Liver (tissue), 9 donors: ENCODE measurements around the gene PSPN. TPM values are rescaled to one million over a fixed set of nuclear protein-coding genes. Genes with fewer than 3 reads are reported as not detected.

Experiments
- DNase-seq: peaks from one replicate; pipeline ENCODE4 v3.0.0-alpha.2; 2017; ENCODE audit warnings: low spot score
- H3K27ac ChIP-seq, 2 donors: one replicate each; pipeline ENCODE4 v1.7.0; 2013; ENCODE audit warnings: inconsistent platforms in 2 of 2, low read length in 2 of 2, control low read depth in 1 of 2, low read depth in 1 of 2, mild to moderate bottlenecking in 1 of 2
- H3K27me3 ChIP-seq, 4 donors: one replicate each; pipeline versions ENCODE4 v1.6.1 to v1.7.0; 2013; ENCODE audit warnings: low read length in 3 of 4, inconsistent platforms in 1 of 4, mild to moderate bottlenecking in 1 of 4, moderate library complexity in 1 of 4; ENCODE audit not compliant: control insufficient read depth in 4 of 4, insufficient read depth in 4 of 4
- H3K36me3 ChIP-seq, 4 donors: one replicate each; pipeline versions ENCODE4 v1.6.1 to v1.7.0; 2013; ENCODE audit warnings: low read length in 3 of 4, mild to moderate bottlenecking in 3 of 4, low read depth in 1 of 4, moderate library complexity in 1 of 4; ENCODE audit not compliant: control insufficient read depth in 4 of 4, insufficient read depth in 3 of 4
- H3K4me1 ChIP-seq, 4 donors: one replicate each; pipeline versions ENCODE4 v1.6.1 to v1.7.0; 2013; ENCODE audit warnings: low read length in 3 of 4, mild to moderate bottlenecking in 3 of 4, moderate library complexity in 1 of 4; ENCODE audit not compliant: control insufficient read depth in 4 of 4, insufficient read depth in 4 of 4
- H3K4me3 ChIP-seq, 3 donors: one replicate each; pipeline versions ENCODE4 v1.6.1 to v1.7.0; 2013; ENCODE audit warnings: low read length in 3 of 3, control low read depth in 1 of 3, low read depth in 1 of 3, mild to moderate bottlenecking in 1 of 3
- H3K9ac ChIP-seq, 2 donors: one replicate each; pipeline ENCODE4 v1.7.0; 2013; ENCODE audit warnings: low read length in 2 of 2, mild to moderate bottlenecking in 2 of 2, moderate library complexity in 2 of 2, control low read depth in 1 of 2, low read depth in 1 of 2
- H3K9me3 ChIP-seq, 4 donors: one replicate each; pipeline versions ENCODE4 v1.6.1 to v1.7.0; 2013; ENCODE audit warnings: low read length in 3 of 4; ENCODE audit not compliant: control insufficient read depth in 4 of 4
- EGR1 ChIP-seq, 2 donors: IDR thresholded peaks; 2 replicates each; pipeline ENCODE4 v1.6.1; 2016 to 2018; ENCODE audit warnings: antibody characterized with exemption in 2 of 2, low read depth in 2 of 2
- FOXA1 ChIP-seq: IDR thresholded peaks from 2 replicates; pipeline ENCODE4 v1.6.1; 2016; ENCODE audit warnings: antibody characterized with exemption
- FOXA2 ChIP-seq: IDR thresholded peaks from 2 replicates; pipeline ENCODE4 v1.6.1; 2016; ENCODE audit warnings: antibody characterized with exemption
- GABPA ChIP-seq, 2 donors: IDR thresholded peaks in 1 of 2; conservative IDR thresholded peaks in 1 of 2; 2 replicates each; pipeline ENCODE4 v1.6.1; 2016; ENCODE audit warnings: antibody characterized with exemption in 2 of 2, mild to moderate bottlenecking in 1 of 2, moderate library complexity in 1 of 2
- HNF4A ChIP-seq, 2 donors: conservative IDR thresholded peaks; 2 replicates each; pipeline ENCODE4 v1.6.1; 2016; ENCODE audit warnings: antibody characterized with exemption in 2 of 2, mild to moderate bottlenecking in 2 of 2
- HNF4G ChIP-seq: IDR thresholded peaks from 2 replicates; pipeline ENCODE4 v1.6.1; 2016; ENCODE audit warnings: antibody characterized with exemption
- JUND ChIP-seq, 2 donors: IDR thresholded peaks; 2 replicates each; pipeline ENCODE4 v1.6.1; 2016; ENCODE audit warnings: antibody characterized with exemption in 2 of 2
- NR2F2 ChIP-seq: IDR thresholded peaks from 2 replicates; pipeline ENCODE4 v1.6.1; 2016; ENCODE audit warnings: antibody characterized with exemption
- RAD21 ChIP-seq, 2 donors: IDR thresholded peaks; 2 replicates each; pipeline ENCODE4 v1.6.1; 2016; ENCODE audit warnings: antibody characterized with exemption in 2 of 2, mild to moderate bottlenecking in 2 of 2
- RXRA ChIP-seq, 2 donors: IDR thresholded peaks; 2 replicates each; pipeline ENCODE4 v1.6.1; 2017 to 2018; ENCODE audit warnings: antibody characterized with exemption in 2 of 2, mild to moderate bottlenecking in 1 of 2
- SP1 ChIP-seq: IDR thresholded peaks from 2 replicates; pipeline ENCODE4 v1.6.1; 2018; ENCODE audit warnings: antibody characterized with exemption, mild to moderate bottlenecking
- TAF1 ChIP-seq: conservative IDR thresholded peaks from 2 replicates; pipeline ENCODE4 v1.6.1; 2016; ENCODE audit warnings: antibody characterized with exemption, mild to moderate bottlenecking
- YY1 ChIP-seq: IDR thresholded peaks from 2 replicates; pipeline ENCODE4 v1.6.1; 2016; ENCODE audit warnings: antibody characterized with exemption, mild to moderate bottlenecking
- WGBS: extraction: QIAGEN DNeasy Blood & Tissue Kit; methylation state at CpG from one replicate; pipeline ENCODE4 v1.1.7; 2013; 5-methylcytosine and 5-hydroxymethylcytosine counted together
- polyA plus RNA-seq, 2 donors: library from polyadenylated mRNA; stranded (reverse) in 1 of 2; unstranded in 1 of 2; fragments of 200-250 nt in 1 of 2; fragments of >200 nt in 1 of 2; fragmentation: Nextera tagmentation in 1 of 2; extraction: Ambion mirVana in 1 of 2; gene quantifications; one replicate each; pipeline versions ENCODE4 v1.2.1 to v1.2.3, GENCODE V29; 2013 to 2015
- total RNA-seq, 2 donors: library from RNA; depleted of rRNA; stranded (reverse); fragments of >200 nt; gene quantifications; one replicate each; pipeline ENCODE4 v1.2.3, GENCODE V29; 2014
- TF ChIP-seq, protein P1 (sequence below): IDR thresholded peaks from 2 replicates; pipeline ENCODE4 v1.6.1; 2016; ENCODE audit warnings: antibody characterized with exemption
- TF ChIP-seq, protein P2 (sequence below): IDR thresholded peaks from 2 replicates; pipeline ENCODE4 v1.6.1; 2016; ENCODE audit warnings: antibody characterized with exemption, mild to moderate bottlenecking
- TF ChIP-seq, protein P3 (sequence below): fragments of 150-350 bp; IDR thresholded peaks from 2 replicates; pipeline ENCODE4 v1.5.1; 2017; ENCODE audit warnings: improper control_type of control experiment, low read depth, low read length; ENCODE audit not compliant: missing input control
- TF ChIP-seq, protein P4 (sequence below): IDR thresholded peaks from 2 replicates; pipeline ENCODE4 v1.6.1; 2016; ENCODE audit warnings: antibody characterized with exemption
- donor health status: healthy.
- donor health status: healthy.
- donor health status: healthy.
- donor health status: healthy.
- donor health status: healthy.

PSPN gene
- total and polyA plus RNA-seq, 4 donors: 0.51 to 0.75 (median 0.62) TPM

DNA sequence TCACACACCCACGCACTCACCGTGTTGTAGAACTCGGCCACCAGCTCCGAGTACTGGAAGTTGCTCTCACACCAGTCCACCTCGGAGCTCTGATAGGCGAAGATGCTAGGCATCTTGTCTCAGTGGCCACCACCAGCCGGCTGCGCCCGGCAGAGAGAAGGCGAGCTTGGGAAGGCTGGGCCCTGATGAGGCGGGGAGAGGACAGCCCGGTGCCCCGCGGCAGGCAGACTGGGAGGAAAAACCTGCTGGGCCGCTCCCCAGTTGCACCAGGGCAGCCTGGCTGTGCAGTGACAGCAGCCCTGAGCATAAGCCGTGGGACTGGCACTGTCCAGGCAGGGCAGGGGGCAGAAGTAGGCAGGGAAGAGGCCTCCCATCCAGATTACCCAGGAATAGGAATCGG lies 42.3 kb downstream of the PSPN start, which contains the start of gene ACER1:
Gene ACER1 (minus strand): TSS at position 174 of the 400 bp plus-strand sequence. CDS start 61 bp downstream, at position 113.
- Histone ChIP-seq H3K9ac (no peak within 1 kb of the TSS), H3K36me3 (no peaks in the 10 kb centered on the region), H3K27me3 (no peaks in the 10 kb centered on the region), H3K9me3 (no peaks in the 10 kb centered on the region), H3K4me3 (no peak within 1 kb of the TSS), H3K4me1 (no peaks in the 10 kb centered on the region), H3K27ac (no peak within 1 kb of the TSS)
- TF ChIP-seq, protein P1, sequence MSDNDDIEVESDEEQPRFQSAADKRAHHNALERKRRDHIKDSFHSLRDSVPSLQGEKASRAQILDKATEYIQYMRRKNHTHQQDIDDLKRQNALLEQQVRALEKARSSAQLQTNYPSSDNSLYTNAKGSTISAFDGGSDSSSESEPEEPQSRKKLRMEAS: no peak
- TF ChIP-seq SP1 (no peak), FOXA1 (no peak), FOXA2 (no peak), GABPA (IDR thresholded peaks at IDR 0.05 in 1 of 2, conservative IDR thresholded peaks at IDR 0.05 in 1 of 2) (no peak), NR2F2 (no peak)
- DNase-seq: no peak
- WGBS: 81% methylated on average over 17 of the region's 17 CpGs

DNA sequence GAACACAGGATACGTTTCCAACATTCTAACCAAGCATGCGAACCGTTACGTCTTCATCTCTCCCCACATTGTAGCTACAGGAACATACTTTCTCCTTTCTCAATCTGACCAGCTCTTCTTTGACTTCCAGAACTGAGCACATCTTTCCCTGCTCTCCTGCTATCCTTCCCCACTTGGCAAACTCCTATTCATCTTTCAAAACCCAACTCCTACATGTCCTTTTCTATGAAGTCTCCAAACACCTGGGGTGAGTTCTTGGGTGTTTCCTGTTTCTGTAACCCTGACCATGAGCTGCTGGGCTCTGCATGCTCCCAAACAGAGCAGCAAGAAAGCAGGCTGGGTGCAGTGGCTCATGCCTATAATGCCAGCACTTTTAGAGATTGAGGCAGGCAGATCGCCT lies 48.9 kb downstream of the PSPN start:
- no peak for TF ChIP-seq SP1
- no peak for TF ChIP-seq NR2F2
- TF ChIP-seq, protein P2, sequence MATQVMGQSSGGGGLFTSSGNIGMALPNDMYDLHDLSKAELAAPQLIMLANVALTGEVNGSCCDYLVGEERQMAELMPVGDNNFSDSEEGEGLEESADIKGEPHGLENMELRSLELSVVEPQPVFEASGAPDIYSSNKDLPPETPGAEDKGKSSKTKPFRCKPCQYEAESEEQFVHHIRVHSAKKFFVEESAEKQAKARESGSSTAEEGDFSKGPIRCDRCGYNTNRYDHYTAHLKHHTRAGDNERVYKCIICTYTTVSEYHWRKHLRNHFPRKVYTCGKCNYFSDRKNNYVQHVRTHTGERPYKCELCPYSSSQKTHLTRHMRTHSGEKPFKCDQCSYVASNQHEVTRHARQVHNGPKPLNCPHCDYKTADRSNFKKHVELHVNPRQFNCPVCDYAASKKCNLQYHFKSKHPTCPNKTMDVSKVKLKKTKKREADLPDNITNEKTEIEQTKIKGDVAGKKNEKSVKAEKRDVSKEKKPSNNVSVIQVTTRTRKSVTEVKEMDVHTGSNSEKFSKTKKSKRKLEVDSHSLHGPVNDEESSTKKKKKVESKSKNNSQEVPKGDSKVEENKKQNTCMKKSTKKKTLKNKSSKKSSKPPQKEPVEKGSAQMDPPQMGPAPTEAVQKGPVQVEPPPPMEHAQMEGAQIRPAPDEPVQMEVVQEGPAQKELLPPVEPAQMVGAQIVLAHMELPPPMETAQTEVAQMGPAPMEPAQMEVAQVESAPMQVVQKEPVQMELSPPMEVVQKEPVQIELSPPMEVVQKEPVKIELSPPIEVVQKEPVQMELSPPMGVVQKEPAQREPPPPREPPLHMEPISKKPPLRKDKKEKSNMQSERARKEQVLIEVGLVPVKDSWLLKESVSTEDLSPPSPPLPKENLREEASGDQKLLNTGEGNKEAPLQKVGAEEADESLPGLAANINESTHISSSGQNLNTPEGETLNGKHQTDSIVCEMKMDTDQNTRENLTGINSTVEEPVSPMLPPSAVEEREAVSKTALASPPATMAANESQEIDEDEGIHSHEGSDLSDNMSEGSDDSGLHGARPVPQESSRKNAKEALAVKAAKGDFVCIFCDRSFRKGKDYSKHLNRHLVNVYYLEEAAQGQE: no peak
- no peak for TF ChIP-seq JUND (IDR thresholded peaks at IDR 0.05)
- TF ChIP-seq, protein P1: no peak
- TF ChIP-seq, protein P3, sequence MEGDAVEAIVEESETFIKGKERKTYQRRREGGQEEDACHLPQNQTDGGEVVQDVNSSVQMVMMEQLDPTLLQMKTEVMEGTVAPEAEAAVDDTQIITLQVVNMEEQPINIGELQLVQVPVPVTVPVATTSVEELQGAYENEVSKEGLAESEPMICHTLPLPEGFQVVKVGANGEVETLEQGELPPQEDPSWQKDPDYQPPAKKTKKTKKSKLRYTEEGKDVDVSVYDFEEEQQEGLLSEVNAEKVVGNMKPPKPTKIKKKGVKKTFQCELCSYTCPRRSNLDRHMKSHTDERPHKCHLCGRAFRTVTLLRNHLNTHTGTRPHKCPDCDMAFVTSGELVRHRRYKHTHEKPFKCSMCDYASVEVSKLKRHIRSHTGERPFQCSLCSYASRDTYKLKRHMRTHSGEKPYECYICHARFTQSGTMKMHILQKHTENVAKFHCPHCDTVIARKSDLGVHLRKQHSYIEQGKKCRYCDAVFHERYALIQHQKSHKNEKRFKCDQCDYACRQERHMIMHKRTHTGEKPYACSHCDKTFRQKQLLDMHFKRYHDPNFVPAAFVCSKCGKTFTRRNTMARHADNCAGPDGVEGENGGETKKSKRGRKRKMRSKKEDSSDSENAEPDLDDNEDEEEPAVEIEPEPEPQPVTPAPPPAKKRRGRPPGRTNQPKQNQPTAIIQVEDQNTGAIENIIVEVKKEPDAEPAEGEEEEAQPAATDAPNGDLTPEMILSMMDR: no peak
- TF ChIP-seq EGR1 (IDR thresholded peaks at IDR 0.05; ENCODE audit: low read depth in 2 of 2): no peak
- no peak for TF ChIP-seq YY1
- WGBS: 90% methylated on average over 5 of the region's 5 CpGs
- Histone ChIP-seq H3K36me3 (no peaks in the 10 kb centered on the region), H3K4me1 (no peaks in the 10 kb centered on the region), H3K4me3 (no peak overlapping the region), H3K9me3 (no peaks in the 10 kb centered on the region), H3K27me3 (no peaks in the 10 kb centered on the region), H3K9ac (no peak overlapping the region), H3K27ac (no peak overlapping the region)
- DNase-seq: no peak

DNA sequence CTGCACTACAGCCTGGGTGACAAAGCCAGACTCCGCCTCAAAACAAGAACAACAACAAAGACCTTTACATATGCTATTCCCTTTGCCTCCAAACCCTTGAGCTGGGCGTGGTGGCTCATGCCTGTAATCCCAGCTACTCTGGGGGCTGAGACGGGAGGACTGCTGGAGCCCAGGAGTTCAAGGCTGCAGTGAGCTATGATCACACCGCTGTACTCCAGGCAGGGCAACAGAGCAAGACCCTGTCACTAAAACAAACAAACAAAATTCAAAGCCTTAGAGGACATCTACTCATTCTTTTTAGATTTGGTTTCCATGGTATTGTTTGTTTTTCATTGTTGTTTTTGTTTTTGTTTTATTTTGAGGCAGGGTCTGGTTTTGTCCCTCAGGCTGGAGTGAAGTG lies 50.1 kb downstream of the PSPN start:
- Histone ChIP-seq H3K9ac (no peak overlapping the region), H3K36me3 (no peaks in the 10 kb centered on the region), H3K27me3 (no peaks in the 10 kb centered on the region), H3K4me1 (no peaks in the 10 kb centered on the region), H3K4me3 (no peak overlapping the region), H3K9me3 (no peaks in the 10 kb centered on the region), H3K27ac (no peak overlapping the region)
- no peak for DNase-seq
- 82% methylated on average over 4 of the region's 4 CpGs for WGBS
- TF ChIP-seq, protein P3: no peak
- TF ChIP-seq JUND (IDR thresholded peaks at IDR 0.05): no peak
- no peak for TF ChIP-seq TAF1
- no peak for TF ChIP-seq HNF4A (conservative IDR thresholded peaks at IDR 0.05)
- TF ChIP-seq NR2F2: no peak
- no peak for TF ChIP-seq RXRA (IDR thresholded peaks at IDR 0.05)
- no peak for TF ChIP-seq FOXA1
- TF ChIP-seq EGR1 (IDR thresholded peaks at IDR 0.05; ENCODE audit: low read depth in 2 of 2): no peak
- TF ChIP-seq, protein P1: no peak
- no peak for TF ChIP-seq RAD21 (IDR thresholded peaks at IDR 0.05)
- TF ChIP-seq, protein P4, sequence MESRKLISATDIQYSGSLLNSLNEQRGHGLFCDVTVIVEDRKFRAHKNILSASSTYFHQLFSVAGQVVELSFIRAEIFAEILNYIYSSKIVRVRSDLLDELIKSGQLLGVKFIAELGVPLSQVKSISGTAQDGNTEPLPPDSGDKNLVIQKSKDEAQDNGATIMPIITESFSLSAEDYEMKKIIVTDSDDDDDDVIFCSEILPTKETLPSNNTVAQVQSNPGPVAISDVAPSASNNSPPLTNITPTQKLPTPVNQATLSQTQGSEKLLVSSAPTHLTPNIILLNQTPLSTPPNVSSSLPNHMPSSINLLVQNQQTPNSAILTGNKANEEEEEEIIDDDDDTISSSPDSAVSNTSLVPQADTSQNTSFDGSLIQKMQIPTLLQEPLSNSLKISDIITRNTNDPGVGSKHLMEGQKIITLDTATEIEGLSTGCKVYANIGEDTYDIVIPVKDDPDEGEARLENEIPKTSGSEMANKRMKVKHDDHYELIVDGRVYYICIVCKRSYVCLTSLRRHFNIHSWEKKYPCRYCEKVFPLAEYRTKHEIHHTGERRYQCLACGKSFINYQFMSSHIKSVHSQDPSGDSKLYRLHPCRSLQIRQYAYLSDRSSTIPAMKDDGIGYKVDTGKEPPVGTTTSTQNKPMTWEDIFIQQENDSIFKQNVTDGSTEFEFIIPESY: no peak
- no peak for TF ChIP-seq HNF4G
- no peak for TF ChIP-seq FOXA2
